Measurements from ENCODE around the gene USP47. TPM values are rescaled to one million over a fixed set of nuclear protein-coding genes. Genes with fewer than 3 reads are reported as not detected.

Gene USP47
- total RNA-seq, 4 donors from 2014 or later, result 61.0 to 83.3 (median 72.8) TPM

- DNase-seq (ENCODE audit: low spot score) (no peak), ATAC-seq (ENCODE audit: low FRiP score) (no peak)
- no peak for TF ChIP-seq CTCF (IDR thresholded peaks at IDR 0.05)
Observed at GRCh38 chr11:11864803-11865202, 23.0 kb downstream of the USP47 start.

- no peak for TF ChIP-seq CTCF (IDR thresholded peaks at IDR 0.05)
- ATAC-seq (ENCODE audit: low FRiP score) (no peak), DNase-seq (ENCODE audit: low spot score) (no peak)
Observed at GRCh38 chr11:11865449-11865848, 23.7 kb downstream of the USP47 start.

- TF ChIP-seq CTCF (IDR thresholded peaks at IDR 0.05), result no peak
- ATAC-seq (ENCODE audit: low FRiP score) (no peak), DNase-seq (ENCODE audit: low spot score) (no peak)
Observed at GRCh38 chr11:11866203-11866602, 24.4 kb downstream of the USP47 start.

GRCh38 chr11:11867720-11868119 lies 25.9 kb downstream of the USP47 start:
- ATAC-seq (ENCODE audit: low FRiP score) (no peak), DNase-seq (ENCODE audit: low spot score) (no peak)
- no peak for TF ChIP-seq CTCF (IDR thresholded peaks at IDR 0.05)

- DNase-seq (ENCODE audit: low spot score) (no peak), ATAC-seq (ENCODE audit: low FRiP score) (no peak)
- no peak for TF ChIP-seq CTCF (IDR thresholded peaks at IDR 0.05)
Observed at GRCh38 chr11:11871991-11872401, 30.2 kb downstream of the USP47 start.

GRCh38 chr11:11876458-11876857 lies 34.7 kb downstream of the USP47 start:
- ATAC-seq (ENCODE audit: low FRiP score) (no peak), DNase-seq (ENCODE audit: low spot score) (no peak)
- TF ChIP-seq CTCF (IDR thresholded peaks at IDR 0.05), result no peak

GRCh38 chr11:11880179-11880578 lies 38.4 kb downstream of the USP47 start:
- ATAC-seq (ENCODE audit: low FRiP score) (no peak), DNase-seq (ENCODE audit: low spot score) (no peak)
- TF ChIP-seq CTCF (IDR thresholded peaks at IDR 0.05), result no peak

Measured in omental fat pad (tissue), 4 donors.